GM03348 (cell line): ENCODE measurements around the gene CCSER2.
"Not testable (repeated sequence)": the region's sequence is repeated elsewhere in the genome, so short reads cannot be mapped to it uniquely, and the experiment has no call there.

Experiments
- DNase-seq: peaks from one replicate; pipeline ENCODE4 v3.0.0; 2012; ENCODE audit warnings: low spot score

CCSER2 gene

GRCh38 chr10:84314275-84314674 is 14.1 kb upstream of the CCSER2 start:
- no peak for DNase-seq

- no peak for DNase-seq
These were observed 11.2 kb upstream of the CCSER2 start for GRCh38 chr10:84317174-84317573.

- DNase-seq: no peak
These were observed 6.5 kb upstream of the CCSER2 start for GRCh38 chr10:84321902-84322301.

- not testable (repeated sequence) for DNase-seq
These were observed 4.8 kb upstream of the CCSER2 start for GRCh38 chr10:84323566-84323965.

- DNase-seq: not testable (repeated sequence)
These were observed 1.4 kb upstream of the CCSER2 start for GRCh38 chr10:84326995-84327394.

- peak; percentile 34 for DNase-seq
These were observed 815 bp downstream of the CCSER2 start for GRCh38 chr10:84329196-84329611.

GRCh38 chr10:84329986-84330651 is 1.7 kb downstream of the CCSER2 start:
- DNase-seq: no peak

- no peak for DNase-seq
These were observed 2.7 kb downstream of the CCSER2 start for GRCh38 chr10:84331091-84331490.

- no peak for DNase-seq
These were observed 5.6 kb downstream of the CCSER2 start for GRCh38 chr10:84333864-84334451.

GRCh38 chr10:84334811-84335210 is 6.4 kb downstream of the CCSER2 start:
- no peak for DNase-seq

GRCh38 chr10:84335516-84335915 is 7.1 kb downstream of the CCSER2 start:
- DNase-seq: no peak

GRCh38 chr10:84336406-84337090 is 8.2 kb downstream of the CCSER2 start:
- no peak for DNase-seq

GRCh38 chr10:84337199-84337598 is 8.8 kb downstream of the CCSER2 start:
- DNase-seq: peak; percentile 45

GRCh38 chr10:84339025-84339424 is 10.6 kb downstream of the CCSER2 start:
- DNase-seq: no peak

GRCh38 chr10:84340187-84340586 is 11.8 kb downstream of the CCSER2 start:
- no peak for DNase-seq

- DNase-seq: no peak
These were observed 12.5 kb downstream of the CCSER2 start for GRCh38 chr10:84340632-84341537.

- no peak for DNase-seq
These were observed 13.1 kb downstream of the CCSER2 start for GRCh38 chr10:84341538-84341856.

GRCh38 chr10:84341983-84342382 is 13.6 kb downstream of the CCSER2 start:
- no peak for DNase-seq

GRCh38 chr10:84342584-84342983 is 14.2 kb downstream of the CCSER2 start:
- DNase-seq: no peak

- no peak for DNase-seq
These were observed 15.4 kb downstream of the CCSER2 start for GRCh38 chr10:84343831-84344230.

- DNase-seq: no peak
These were observed 16.1 kb downstream of the CCSER2 start for GRCh38 chr10:84344526-84344925.

- DNase-seq: not testable (repeated sequence)
These were observed 19.2 kb downstream of the CCSER2 start for GRCh38 chr10:84347575-84348002.
